SJCRH30 (cell line): Measurements from ENCODE around the gene HTT. TPM values are rescaled to one million over a fixed set of nuclear protein-coding genes. Genes with fewer than 3 reads are reported as not detected.

Source experiments
- DNase-seq, 2 experiments: peaks; one replicate each; pipeline ENCODE4 v3.0.0-alpha.2; 2015 to 2020
- H3K27ac ChIP-seq: fragments of 250-450 bp; sonication (Bioruptor Pico); 2 replicates; pipeline ENCODE4 v1.5.1; 2020; ENCODE audit warnings: mild to moderate bottlenecking, moderate library complexity
- H3K27me3 ChIP-seq: fragments of 250-450 bp; sonication (Bioruptor Pico); 2 replicates; pipeline ENCODE4 v1.5.1; 2020; ENCODE audit warnings: mild to moderate bottlenecking, moderate library complexity
- H3K36me3 ChIP-seq: fragments of 250-450 bp; sonication (Bioruptor Pico); 2 replicates; pipeline ENCODE4 v1.5.1; 2020; ENCODE audit warnings: mild to moderate bottlenecking, moderate library complexity
- H3K4me1 ChIP-seq: fragments of 250-450 bp; sonication (Bioruptor Pico); 2 replicates; pipeline ENCODE4 v1.5.1; 2020; ENCODE audit warnings: mild to moderate bottlenecking, moderate library complexity
- H3K4me3 ChIP-seq: fragments of 250-450 bp; sonication (Bioruptor Pico); 2 replicates; pipeline ENCODE4 v1.5.1; 2020; ENCODE audit warnings: mild to moderate bottlenecking, moderate library complexity
- H3K9me3 ChIP-seq: fragments of 250-450 bp; sonication (Bioruptor Pico); replicated peaks from 2 replicates; pipeline ENCODE4 v1.5.1; 2020; ENCODE audit warnings: mild to moderate bottlenecking, moderate library complexity
- total RNA-seq: library from RNA; depleted of rRNA; stranded (reverse); fragments of >200 nt; shearing (Covaris generic); gene quantifications from 2 replicates; pipeline ENCODE4 v1.2.3, GENCODE V29; 2014

HTT gene
- total RNA-seq, 1 experiment from 2014 or later: 30.7 TPM

DNA sequence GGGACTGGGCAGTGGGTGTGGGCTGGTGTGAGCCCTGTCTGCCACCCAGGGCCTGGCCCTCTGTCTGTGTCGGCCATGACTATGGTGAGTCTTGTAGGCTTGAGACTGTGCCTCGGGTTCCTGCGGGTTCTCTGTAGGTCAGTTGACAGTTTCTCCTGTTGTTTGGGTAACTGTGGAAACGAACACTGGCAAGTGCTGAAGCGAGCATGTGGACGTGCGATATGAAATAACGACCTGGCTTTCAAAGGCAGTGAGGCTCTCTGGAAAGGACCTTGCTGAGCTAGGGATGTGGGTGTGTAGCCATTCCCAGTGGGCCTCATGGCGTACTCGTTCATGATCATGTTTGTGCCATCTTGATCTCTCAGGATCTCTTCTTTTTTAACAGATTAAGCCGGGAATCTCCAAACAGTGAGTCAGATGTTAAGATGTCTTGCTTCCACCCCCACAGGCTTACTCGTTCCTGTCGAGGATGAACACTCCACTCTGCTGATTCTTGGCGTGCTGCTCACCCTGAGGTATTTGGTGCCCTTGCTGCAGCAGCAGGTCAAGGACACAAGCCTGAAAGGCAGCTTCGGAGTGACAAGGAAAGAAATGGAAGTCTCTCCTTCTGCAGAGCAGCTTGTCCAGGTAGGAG lies 41.3 kb downstream of the HTT start:
- H3K9me3 ChIP-seq: no peaks in the 10 kb centered on the region
- peaks cover 63% of the 10 kb centered on the region for H3K36me3 ChIP-seq
- no peak overlapping the region for H3K4me3 ChIP-seq
- H3K27me3 ChIP-seq: no peaks in the 10 kb centered on the region
- no peaks in the 10 kb centered on the region for H3K4me1 ChIP-seq
- no peak overlapping the region for H3K27ac ChIP-seq
- no peak for DNase-seq

DNA sequence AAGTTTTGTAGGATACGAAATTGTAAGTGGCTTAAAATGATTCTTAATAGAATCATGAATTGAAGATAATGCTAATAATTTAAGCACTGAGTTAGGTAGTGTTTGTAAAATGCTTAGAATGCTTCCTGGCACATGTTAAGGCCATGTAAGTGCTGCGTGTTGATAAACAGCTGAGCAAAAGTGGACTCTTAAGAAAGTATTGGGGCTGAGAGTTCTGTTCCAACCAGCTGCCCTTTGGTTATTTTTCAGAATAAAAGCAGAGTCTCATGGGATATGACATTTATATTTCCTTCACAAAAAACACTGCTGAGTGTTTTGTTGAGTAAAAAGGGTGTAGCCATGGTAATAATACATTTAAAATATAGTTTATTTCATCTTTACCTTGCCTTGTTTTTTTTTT lies 42.5 kb downstream of the HTT start:
- H3K4me3 ChIP-seq: no peak overlapping the region
- peaks cover 4% of the 10 kb centered on the region; the same call in 1 of the 2 replicates for H3K4me1 ChIP-seq
- H3K36me3 ChIP-seq: peaks cover 63% of the 10 kb centered on the region
- DNase-seq: no peak
- H3K9me3 ChIP-seq: no peaks in the 10 kb centered on the region
- no peak overlapping the region for H3K27ac ChIP-seq
- no peaks in the 10 kb centered on the region for H3K27me3 ChIP-seq

DNA sequence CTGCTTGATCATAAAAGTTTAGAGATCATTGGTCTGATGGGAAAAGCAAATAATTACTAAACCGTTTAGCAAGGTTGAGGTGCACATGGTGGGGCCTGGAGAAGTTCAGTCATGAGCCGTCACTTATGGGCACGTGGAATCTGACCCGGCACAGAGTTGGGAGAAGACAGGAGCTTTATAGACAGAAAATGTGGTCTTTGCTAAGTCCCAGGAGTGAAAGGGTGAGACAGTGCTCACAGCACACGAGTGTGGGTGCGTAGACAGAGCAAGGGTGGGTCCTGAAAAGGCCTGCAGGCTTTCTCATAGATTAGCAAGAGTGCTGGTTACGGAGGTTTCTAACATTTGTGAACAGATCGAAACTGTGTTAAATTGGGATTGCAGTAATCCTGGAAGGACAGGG lies 43.8 kb downstream of the HTT start:
- no peak overlapping the region for H3K27ac ChIP-seq
- no peak overlapping the region for H3K4me3 ChIP-seq
- peaks cover 55% of the 10 kb centered on the region for H3K36me3 ChIP-seq
- no peak for DNase-seq
- H3K9me3 ChIP-seq: no peaks in the 10 kb centered on the region
- no peaks in the 10 kb centered on the region for H3K27me3 ChIP-seq
- peaks cover 17% of the 10 kb centered on the region for H3K4me1 ChIP-seq

DNA sequence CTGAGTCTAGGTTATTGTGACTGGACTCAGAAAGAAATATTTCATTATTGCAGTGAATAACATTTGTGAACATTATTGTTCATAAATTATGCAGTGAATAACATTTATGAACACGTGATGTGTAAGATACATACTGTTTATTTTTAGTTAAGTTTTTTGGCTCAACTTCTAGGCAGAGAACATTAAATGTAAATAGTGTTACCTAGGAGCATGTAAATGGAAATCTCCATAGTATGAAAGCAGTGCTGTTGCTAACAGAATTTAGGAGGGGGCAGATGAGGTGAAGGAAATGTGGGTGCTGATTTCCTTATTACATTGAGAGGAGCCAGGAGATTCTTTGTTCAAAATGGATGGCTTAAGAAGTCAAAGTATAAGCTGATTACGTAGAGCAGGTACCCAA lies 45.0 kb downstream of the HTT start:
- Histone ChIP-seq H3K4me3 (no peak overlapping the region), H3K4me1 (peaks cover 22% of the 10 kb centered on the region), H3K36me3 (peaks cover 51% of the 10 kb centered on the region), H3K27me3 (no peaks in the 10 kb centered on the region), H3K9me3 (no peaks in the 10 kb centered on the region), H3K27ac (no peak overlapping the region)
- no peak for DNase-seq

DNA sequence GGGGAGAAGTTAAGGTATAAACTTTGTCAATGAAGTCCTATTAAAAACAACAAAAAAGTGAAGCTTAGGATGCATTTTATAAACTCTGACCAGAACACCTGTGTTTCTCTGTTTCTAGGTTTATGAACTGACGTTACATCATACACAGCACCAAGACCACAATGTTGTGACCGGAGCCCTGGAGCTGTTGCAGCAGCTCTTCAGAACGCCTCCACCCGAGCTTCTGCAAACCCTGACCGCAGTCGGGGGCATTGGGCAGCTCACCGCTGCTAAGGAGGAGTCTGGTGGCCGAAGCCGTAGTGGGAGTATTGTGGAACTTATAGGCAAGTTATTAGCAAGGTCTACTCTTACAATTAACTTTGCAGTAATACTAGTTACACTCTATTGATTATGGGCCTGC lies 46.6 kb downstream of the HTT start:
- H3K27ac ChIP-seq: no peak overlapping the region
- H3K36me3 ChIP-seq: peaks cover 50% of the 10 kb centered on the region
- DNase-seq: no peak

DNA sequence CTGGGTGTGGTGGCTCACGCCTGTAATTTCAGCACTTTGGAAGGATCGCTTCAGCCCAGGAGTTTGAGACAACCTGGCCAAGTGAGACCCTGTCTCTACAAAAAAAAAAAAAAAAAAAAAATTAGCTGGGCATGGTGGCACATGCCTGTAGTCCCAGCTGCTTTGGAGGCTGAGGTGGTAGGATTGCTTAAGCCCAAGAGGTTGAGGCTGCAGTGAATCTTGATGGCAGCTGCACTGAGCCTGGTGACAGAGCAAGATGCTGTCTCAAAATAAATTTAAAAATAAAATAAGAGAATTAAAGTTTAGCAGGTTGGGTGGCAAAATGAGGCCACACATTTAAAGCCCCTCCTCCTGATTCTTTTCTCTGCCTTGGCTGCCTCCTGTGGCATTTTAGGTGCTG lies 47.1 kb downstream of the HTT start:
- H3K4me1 ChIP-seq: peaks cover 22% of the 10 kb centered on the region
- H3K27ac ChIP-seq: peak overlapping the region; percentile 73
- no peaks in the 10 kb centered on the region for H3K9me3 ChIP-seq
- H3K27me3 ChIP-seq: no peaks in the 10 kb centered on the region
- H3K36me3 ChIP-seq: peaks cover 46% of the 10 kb centered on the region
- peak in 1 of 2 experiments; percentile 5 for DNase-seq
- no peak overlapping the region for H3K4me3 ChIP-seq

More for the DNA sequence above, 46.6 kb downstream of the HTT start:
- Histone ChIP-seq H3K27me3 (no peaks in the 10 kb centered on the region), H3K9me3 (no peaks in the 10 kb centered on the region), H3K4me3 (no peak overlapping the region), H3K4me1 (peaks cover 22% of the 10 kb centered on the region)

DNA sequence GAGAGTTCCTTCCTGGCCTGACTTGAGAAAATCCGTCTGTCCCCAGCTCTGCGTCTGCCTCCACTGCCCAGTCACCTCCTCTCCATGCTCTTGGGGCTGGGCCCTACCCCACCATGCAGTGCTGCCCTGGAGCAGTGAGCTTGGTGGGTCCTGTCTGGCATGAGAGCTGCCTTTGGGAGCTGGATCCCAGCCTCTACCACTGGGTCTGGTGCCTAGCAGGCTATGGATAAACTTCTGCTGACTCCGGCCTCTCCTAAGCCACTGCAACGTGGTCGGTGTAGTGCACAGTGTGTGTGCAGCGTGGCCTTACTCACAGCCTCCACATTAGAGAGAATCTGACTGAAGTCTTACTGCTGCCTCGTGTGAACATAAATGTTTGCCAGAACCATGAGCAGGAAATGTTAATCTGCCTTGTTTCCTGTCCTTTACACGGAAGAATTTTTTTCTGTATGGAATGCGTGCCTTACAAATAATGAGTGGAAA lies 47.6 kb downstream of the HTT start:
- no peaks in the 10 kb centered on the region for H3K27me3 ChIP-seq
- peaks cover 46% of the 10 kb centered on the region for H3K36me3 ChIP-seq
- H3K9me3 ChIP-seq: no peaks in the 10 kb centered on the region
- no peak overlapping the region for H3K4me3 ChIP-seq
- H3K4me1 ChIP-seq: peaks cover 22% of the 10 kb centered on the region
- peak; percentile 27 to 41 for DNase-seq
- H3K27ac ChIP-seq: peak overlapping the region; percentile 73

DNA sequence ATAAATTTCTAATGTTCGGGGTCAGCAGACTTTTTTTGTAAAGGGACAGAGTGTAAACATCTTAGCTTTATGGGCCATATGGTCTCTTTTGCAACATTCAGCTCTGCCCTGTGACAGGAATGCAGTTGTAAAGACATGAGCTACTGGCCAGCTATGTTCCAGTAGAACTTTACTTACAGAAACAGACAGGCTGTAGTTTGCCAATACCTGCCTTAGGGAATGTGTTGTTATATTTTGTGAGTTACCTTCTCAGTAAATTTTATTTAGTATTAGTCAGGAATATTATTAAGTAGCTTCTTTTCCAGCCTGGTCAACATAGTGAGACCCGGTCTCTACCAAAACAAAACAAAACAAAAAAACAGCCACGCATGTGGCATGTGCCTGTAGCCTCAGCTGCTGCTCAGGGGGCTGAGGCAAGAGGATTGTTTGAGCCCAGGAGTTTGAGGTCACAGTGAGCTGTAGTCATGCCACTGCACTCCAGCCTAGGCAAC lies 48.7 kb downstream of the HTT start:
- Histone ChIP-seq H3K4me3 (no peak overlapping the region), H3K9me3 (no peaks in the 10 kb centered on the region), H3K4me1 (peaks cover 22% of the 10 kb centered on the region), H3K27me3 (no peaks in the 10 kb centered on the region), H3K36me3 (peaks cover 50% of the 10 kb centered on the region), H3K27ac (peak overlapping the region; percentile 73; the same call in 1 of the 2 replicates)
- peak; percentile 20 to 45 for DNase-seq

DNA sequence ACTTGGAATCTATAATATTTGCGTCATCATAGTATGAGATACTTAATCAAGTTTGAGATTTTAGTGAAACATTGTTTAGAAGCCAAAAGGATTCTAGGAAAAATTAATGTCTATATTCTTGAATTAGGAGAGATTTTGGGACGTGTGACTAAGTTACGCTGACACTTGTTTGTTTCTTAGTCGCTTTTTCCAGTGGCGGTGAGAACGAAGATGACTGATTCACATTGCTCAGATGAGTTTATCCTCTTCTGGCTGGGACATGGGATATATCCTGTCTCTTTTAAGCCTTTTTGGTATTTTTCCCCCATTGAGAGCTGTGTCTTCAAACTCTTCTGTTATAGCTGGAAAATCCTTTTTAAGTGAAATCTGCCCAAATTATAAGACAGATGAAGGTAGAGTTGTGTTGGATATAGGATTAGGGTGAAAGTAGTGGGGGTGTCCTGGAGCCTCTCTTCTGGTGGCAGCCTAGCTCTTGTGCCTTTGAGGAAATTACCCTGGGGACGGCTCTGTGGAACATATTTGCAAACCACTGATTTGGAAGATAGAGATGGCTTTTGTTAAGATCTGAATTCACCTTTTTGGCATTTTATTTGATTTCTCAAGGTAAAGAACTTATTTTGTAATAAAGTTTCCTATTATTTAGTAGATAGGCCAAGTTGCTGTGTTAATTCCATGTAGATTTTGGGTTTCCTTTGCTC lies 49.7 kb downstream of the HTT start:
- Histone ChIP-seq H3K9me3 (no peaks in the 10 kb centered on the region), H3K27ac (no peak overlapping the region), H3K4me3 (no peak overlapping the region), H3K36me3 (peaks cover 52% of the 10 kb centered on the region), H3K4me1 (peaks cover 22% of the 10 kb centered on the region), H3K27me3 (no peaks in the 10 kb centered on the region)
- DNase-seq: no peak

DNA sequence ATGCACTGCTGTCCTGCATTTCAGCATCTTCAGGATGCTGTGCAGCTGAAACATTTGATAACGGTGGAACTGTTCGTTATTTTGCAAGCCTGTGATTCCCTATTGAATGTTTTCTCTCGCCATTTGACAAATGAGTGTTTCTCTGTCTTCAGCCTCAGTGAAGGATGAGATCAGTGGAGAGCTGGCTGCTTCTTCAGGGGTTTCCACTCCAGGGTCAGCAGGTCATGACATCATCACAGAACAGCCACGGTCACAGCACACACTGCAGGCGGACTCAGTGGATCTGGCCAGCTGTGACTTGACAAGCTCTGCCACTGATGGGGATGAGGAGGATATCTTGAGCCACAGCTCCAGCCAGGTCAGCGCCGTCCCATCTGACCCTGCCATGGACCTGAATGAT lies 52.6 kb downstream of the HTT start:
- H3K36me3 ChIP-seq: peaks cover 53% of the 10 kb centered on the region

DNA sequence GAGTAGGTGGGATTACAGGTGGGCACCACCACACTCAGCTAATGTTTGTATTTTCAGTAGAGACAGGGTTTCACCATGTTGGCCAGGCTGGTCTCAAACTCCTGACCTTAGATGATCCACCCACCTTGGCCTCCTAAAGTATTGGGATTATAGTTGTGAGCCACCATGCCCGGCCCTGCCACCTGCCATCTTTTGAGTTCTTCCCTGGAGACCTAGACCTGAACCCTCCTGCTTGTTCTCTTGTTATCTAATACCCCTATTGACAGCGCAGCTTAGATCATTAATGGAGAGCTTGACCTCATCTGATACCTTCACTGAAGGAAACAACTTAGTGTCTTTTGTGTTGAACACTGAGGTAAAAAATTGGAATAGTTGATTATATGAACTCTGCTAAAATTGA lies 53.6 kb downstream of the HTT start:
- H3K36me3 ChIP-seq: peaks cover 60% of the 10 kb centered on the region
- no peak for DNase-seq
- H3K4me1 ChIP-seq: peaks cover 8% of the 10 kb centered on the region
- no peaks in the 10 kb centered on the region for H3K9me3 ChIP-seq
- no peak overlapping the region for H3K27ac ChIP-seq
- no peak overlapping the region for H3K4me3 ChIP-seq
- H3K27me3 ChIP-seq: no peaks in the 10 kb centered on the region

More for the DNA sequence above, 52.6 kb downstream of the HTT start:
- peaks cover 17% of the 10 kb centered on the region for H3K4me1 ChIP-seq
- H3K27me3 ChIP-seq: no peaks in the 10 kb centered on the region
- no peak for DNase-seq
- no peak overlapping the region for H3K4me3 ChIP-seq
- no peaks in the 10 kb centered on the region for H3K9me3 ChIP-seq
- H3K27ac ChIP-seq: no peak overlapping the region

DNA sequence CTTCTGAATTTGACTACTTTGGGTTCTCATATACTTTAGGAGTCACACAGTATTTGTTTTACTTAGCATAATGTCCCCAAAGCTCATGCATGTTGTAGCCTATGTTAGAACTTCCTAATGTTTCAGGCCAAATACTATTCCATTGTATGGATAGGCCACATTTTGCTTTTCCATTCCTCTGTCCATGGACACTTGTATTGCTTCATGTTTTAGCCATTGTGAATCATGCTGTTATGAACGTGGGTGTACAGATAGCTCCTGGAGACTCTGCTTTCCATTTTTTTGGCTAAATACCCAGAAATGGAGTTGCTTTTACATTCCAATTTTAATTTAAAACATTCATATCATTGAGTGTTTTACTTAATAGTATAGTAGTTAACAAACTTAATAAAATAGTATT lies 54.5 kb downstream of the HTT start:
- H3K36me3 ChIP-seq: peaks cover 66% of the 10 kb centered on the region
- no peak overlapping the region for H3K4me3 ChIP-seq
- no peak for DNase-seq
- no peaks in the 10 kb centered on the region for H3K9me3 ChIP-seq
- no peak overlapping the region for H3K27ac ChIP-seq
- H3K4me1 ChIP-seq: no peaks in the 10 kb centered on the region
- no peaks in the 10 kb centered on the region for H3K27me3 ChIP-seq

DNA sequence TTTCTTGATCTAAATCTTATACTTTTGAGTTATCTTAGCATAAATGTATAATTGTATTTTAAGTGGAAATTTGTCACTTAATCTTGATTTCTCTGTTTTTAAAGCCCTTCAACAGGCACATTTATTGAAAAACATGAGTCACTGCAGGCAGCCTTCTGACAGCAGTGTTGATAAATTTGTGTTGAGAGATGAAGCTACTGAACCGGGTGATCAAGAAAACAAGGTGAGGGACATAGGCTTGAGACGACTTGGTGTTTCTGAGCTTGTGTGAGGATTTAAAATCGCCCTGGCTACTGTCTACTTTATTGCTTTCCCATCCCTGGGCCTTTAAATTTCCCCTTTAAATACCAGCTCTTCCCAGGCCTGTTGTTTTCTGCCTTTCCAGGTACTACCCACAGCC lies 55.7 kb downstream of the HTT start:
- peaks cover 74% of the 10 kb centered on the region for H3K36me3 ChIP-seq
- no peak for DNase-seq
- H3K9me3 ChIP-seq: no peaks in the 10 kb centered on the region
- no peaks in the 10 kb centered on the region for H3K4me1 ChIP-seq
- H3K27ac ChIP-seq: no peak overlapping the region
- no peak overlapping the region for H3K4me3 ChIP-seq
- H3K27me3 ChIP-seq: no peaks in the 10 kb centered on the region

DNA sequence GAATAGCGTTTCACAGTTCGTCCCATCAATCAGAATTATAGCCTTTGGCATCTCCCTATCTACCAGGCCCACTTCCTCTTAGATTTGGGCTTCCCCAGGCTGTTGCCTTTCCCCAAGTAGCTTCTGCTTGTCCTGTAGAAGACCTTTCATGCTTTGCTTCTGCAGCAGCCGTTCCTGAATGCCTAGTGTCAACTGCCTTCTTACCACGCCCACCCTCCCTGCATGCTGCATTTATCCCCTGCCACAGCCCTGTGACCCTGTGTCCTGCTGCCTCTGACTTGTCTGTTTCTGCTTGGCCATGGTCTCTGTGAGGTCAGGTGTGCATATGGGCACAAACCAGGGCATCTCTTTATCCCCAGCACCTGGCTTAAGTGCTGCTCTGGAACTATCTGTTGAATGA lies 56.3 kb downstream of the HTT start:
- no peaks in the 10 kb centered on the region for H3K27me3 ChIP-seq
- H3K27ac ChIP-seq: no peak overlapping the region
- H3K4me3 ChIP-seq: no peak overlapping the region
- H3K36me3 ChIP-seq: peaks cover 71% of the 10 kb centered on the region
- no peak for DNase-seq
- no peaks in the 10 kb centered on the region for H3K9me3 ChIP-seq
- H3K4me1 ChIP-seq: no peaks in the 10 kb centered on the region

DNA sequence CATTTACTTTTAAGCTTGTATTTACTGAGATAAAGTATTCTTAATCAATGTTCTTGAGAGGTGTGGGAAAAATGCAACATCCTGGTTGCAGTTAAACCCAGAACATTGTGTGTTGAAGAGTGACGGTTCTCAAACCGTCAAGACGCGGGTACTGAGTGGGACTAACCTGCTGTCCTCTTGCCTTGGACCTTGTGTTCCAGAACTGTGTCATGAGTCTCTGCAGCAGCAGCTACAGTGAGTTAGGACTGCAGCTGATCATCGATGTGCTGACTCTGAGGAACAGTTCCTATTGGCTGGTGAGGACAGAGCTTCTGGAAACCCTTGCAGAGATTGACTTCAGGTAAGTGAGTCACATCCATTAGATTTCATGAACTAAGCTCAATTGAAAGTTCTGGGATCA lies 59.7 kb downstream of the HTT start:
- H3K4me3 ChIP-seq: no peak overlapping the region
- peaks cover 64% of the 10 kb centered on the region for H3K36me3 ChIP-seq
- H3K27ac ChIP-seq: no peak overlapping the region
- H3K4me1 ChIP-seq: no peaks in the 10 kb centered on the region
- no peaks in the 10 kb centered on the region for H3K27me3 ChIP-seq
- no peak for DNase-seq
- H3K9me3 ChIP-seq: no peaks in the 10 kb centered on the region
